H1 (cell line): ENCODE results near the gene GTF2F2. TPM values are rescaled to one million over a fixed set of nuclear protein-coding genes. Genes with fewer than 3 reads are reported as not detected.

Experiments used
- CTCF ChIA-PET: fragments of 300-600 bp; sonication (Branson Sonifier 250); formaldehyde crosslinking; loops from one replicate; lab custom pipeline; 2021; ENCODE audit not compliant: partially characterized antibody; lab: Charles Lee
- POLR2A ChIA-PET: fragments of 300-600 bp; sonication (Branson Sonifier 250); formaldehyde crosslinking; loops from one replicate; lab custom pipeline; 2021; ENCODE audit warnings: inconsistent platforms; ENCODE audit not compliant: partially characterized antibody; lab: Charles Lee
- DNase-seq, 2 experiments: peaks; one replicate each; pipeline versions ENCODE4 v3.0.0 to v3.0.0-alpha.2; 2010 to 2022; ENCODE audit warnings: low spot score in 2 of 2, low read depth in 1 of 2, mixed read lengths in 1 of 2
- FAIRE-seq: peaks from 2 replicates; lab custom pipeline; 2011; peaks lifted over from hg19 to GRCh38; lab: Jason Lieb, UNC
- H2AFZ ChIP-seq: 2 replicates; pipeline ENCODE4 v1.8.1; 2012; ENCODE audit warnings: low read length, inconsistent platforms
- H2AK5ac ChIP-seq: 2 replicates; pipeline ENCODE4 v1.6.1; 2013; ENCODE audit warnings: low read depth, low read length
- H2BK120ac ChIP-seq: replicated peaks from 2 replicates; pipeline ENCODE3; 2013; ENCODE audit warnings: low read depth, low read length, inconsistent platforms
- H2BK12ac ChIP-seq: 2 replicates; pipeline ENCODE4 v1.6.1; 2013; ENCODE audit warnings: low read depth, low read length
- H2BK15ac ChIP-seq: 2 replicates; pipeline ENCODE4 v1.6.1; 2013; ENCODE audit warnings: low read length
- H2BK20ac ChIP-seq: 2 replicates; pipeline ENCODE4 v1.6.1; 2013; ENCODE audit warnings: low read length
- H2BK5ac ChIP-seq: 2 replicates; pipeline ENCODE4 v1.6.1; 2013; ENCODE audit warnings: low read depth, low read length
- H3K14ac ChIP-seq: 2 replicates; pipeline ENCODE4 v1.6.1; 2013; ENCODE audit warnings: inconsistent platforms; ENCODE audit not compliant: insufficient read length
- H3K18ac ChIP-seq: 2 replicates; pipeline ENCODE4 v1.6.1; 2013; ENCODE audit warnings: low read length; ENCODE audit errors: extremely low read depth
- H3K23ac ChIP-seq: 2 replicates; pipeline ENCODE4 v1.6.1; 2013; ENCODE audit warnings: inconsistent platforms; ENCODE audit not compliant: insufficient read length
- H3K23me2 ChIP-seq: 2 replicates; pipeline ENCODE4 v1.6.1; 2013; ENCODE audit warnings: low read depth, low read length
- H3K27ac ChIP-seq: 2 replicates; pipeline ENCODE4 v1.6.1; 2011; ENCODE audit warnings: low read depth, low read length, inconsistent platforms
- H3K27me3 ChIP-seq, 4 experiments: replicated peaks in 1 of 4; 1 replicate in 1 of 4; 2 replicates in 3 of 4; pipeline versions ENCODE4 v1.6.1 to v1.8.1; 2011 to 2013; ENCODE audit warnings: low read length in 3 of 4, mild to moderate bottlenecking in 3 of 4, inconsistent platforms in 2 of 4, mixed read lengths in 2 of 4, moderate library complexity in 1 of 4; ENCODE audit not compliant: control insufficient read depth in 3 of 4, insufficient read depth in 3 of 4; ENCODE audit errors: extremely low read depth in 1 of 4
- H3K36me3 ChIP-seq, 4 experiments: 2 replicates each; pipeline versions ENCODE4 v1.6.1 to v1.8.1; 2011 to 2013; ENCODE audit warnings: mild to moderate bottlenecking in 4 of 4, low read length in 3 of 4, moderate library complexity in 2 of 4, control low read depth in 1 of 4, inconsistent platforms in 1 of 4; ENCODE audit not compliant: insufficient read depth in 4 of 4, control insufficient read depth in 2 of 4
- H3K4ac ChIP-seq: replicated peaks from 2 replicates; pipeline ENCODE3; 2013; ENCODE audit warnings: low read length, low read depth, mixed read lengths, inconsistent platforms; ENCODE audit not compliant: insufficient read length
- H3K4me1 ChIP-seq, 4 experiments: replicated peaks in 1 of 4; 1 replicate in 1 of 4; 2 replicates in 3 of 4; pipeline versions ENCODE4 v1.6.1 to v1.8.1; 2011 to 2013; ENCODE audit warnings: low read length in 3 of 4, inconsistent platforms in 2 of 4, mixed read lengths in 1 of 4; ENCODE audit not compliant: insufficient read depth in 4 of 4, control insufficient read depth in 3 of 4
- H3K4me2 ChIP-seq, 2 experiments: 2 replicates each; pipeline versions ENCODE4 v1.6.1 to v1.8.1; 2011 to 2013; ENCODE audit warnings: low read depth in 2 of 2, low read length in 2 of 2, control low read depth in 1 of 2, inconsistent platforms in 1 of 2, mild to moderate bottlenecking in 1 of 2; ENCODE audit not compliant: insufficient read depth in 1 of 2
- H3K4me3 ChIP-seq, 4 experiments: fragments of 200-600, 300-600 bp in 1 of 4; sonication (generic), shearing (Covaris generic), sonication (Bioruptor Twin) in 1 of 4; 2 replicates each; pipeline versions ENCODE4 v1.5.1 to v1.8.1; 2011 to 2016; ENCODE audit warnings: low read length in 4 of 4, low read depth in 3 of 4, control low read depth in 2 of 4, inconsistent platforms in 2 of 4, mild to moderate bottlenecking in 2 of 4, mixed read lengths in 1 of 4, moderate library complexity in 1 of 4; ENCODE audit not compliant: insufficient read depth in 2 of 4; ENCODE audit errors: extremely low read depth in 1 of 4
- H3K56ac ChIP-seq: replicated peaks from 2 replicates; pipeline ENCODE3; 2013; ENCODE audit warnings: low read depth, mild to moderate bottlenecking, mixed read lengths, low read length, inconsistent platforms; ENCODE audit not compliant: insufficient read length
- H3K79me1 ChIP-seq: 2 replicates; pipeline ENCODE4 v1.6.1; 2013; ENCODE audit warnings: low read depth, low read length, control low read depth
- H3K79me2 ChIP-seq, 2 experiments: 2 replicates each; pipeline versions ENCODE4 v1.6.1 to v1.8.1; 2012 to 2013; ENCODE audit warnings: low read length in 2 of 2, mild to moderate bottlenecking in 2 of 2, inconsistent platforms in 1 of 2; ENCODE audit not compliant: insufficient read depth in 2 of 2, control insufficient read depth in 1 of 2
- H3K9ac ChIP-seq, 4 experiments: replicated peaks in 1 of 4; 1 replicate in 1 of 4; 2 replicates in 3 of 4; pipeline versions ENCODE4 v1.6.1 to v1.8.1; 2011 to 2013; ENCODE audit warnings: low read depth in 3 of 4, low read length in 3 of 4, control low read depth in 2 of 4, mild to moderate bottlenecking in 2 of 4, moderate library complexity in 2 of 4, inconsistent platforms in 1 of 4; ENCODE audit errors: extremely low read depth in 1 of 4
- H3K9me3 ChIP-seq, 2 experiments: 2 replicates each; pipeline versions ENCODE4 v1.6.1 to v1.8.1; 2012 to 2013; ENCODE audit warnings: mild to moderate bottlenecking in 2 of 2, moderate library complexity in 2 of 2, control low read depth in 1 of 2, inconsistent platforms in 1 of 2, low read depth in 1 of 2, low read length in 1 of 2, mixed read lengths in 1 of 2; ENCODE audit not compliant: insufficient read depth in 2 of 2
- H4K20me1 ChIP-seq, 2 experiments: replicated peaks in 1 of 2; 2 replicates each; pipeline versions ENCODE3 to v1.8.1; 2011 to 2013; ENCODE audit warnings: inconsistent platforms in 2 of 2, low read length in 2 of 2, mild to moderate bottlenecking in 1 of 2; ENCODE audit not compliant: insufficient read depth in 2 of 2, control insufficient read depth in 1 of 2
- H4K5ac ChIP-seq: 2 replicates; pipeline ENCODE4 v1.6.1; 2013; ENCODE audit warnings: low read length, low read depth, mixed read lengths, inconsistent platforms; ENCODE audit not compliant: insufficient read length
- H4K8ac ChIP-seq: 2 replicates; pipeline ENCODE4 v1.8.0; 2013; ENCODE audit warnings: mild to moderate bottlenecking, moderate library complexity, low read length, inconsistent platforms; ENCODE audit not compliant: insufficient read depth; ENCODE audit errors: extremely low read depth
- H4K91ac ChIP-seq: replicated peaks from 2 replicates; pipeline ENCODE3; 2013; ENCODE audit warnings: low read length, mixed read lengths, inconsistent platforms; ENCODE audit not compliant: insufficient read length
- ASH2L ChIP-seq: fragments of 200-600, 300-600 bp; sonication (generic); IDR thresholded peaks from one replicate; pipeline ENCODE4 v1.7.1; 2017; ENCODE audit warnings: low read length
- CBX8 ChIP-seq: fragments of 300-800, 300-1000 bp; sonication (generic); IDR thresholded peaks from 2 replicates; pipeline ENCODE4 v1.7.1; 2016; ENCODE audit warnings: low read depth, low read length, borderline replicate concordance
- CHD1 ChIP-seq: IDR thresholded peaks from 2 replicates; pipeline ENCODE4 v1.6.1; 2012; ENCODE audit warnings: low read depth, low read length, improper control_type of control experiment
- JUND ChIP-seq: IDR thresholded peaks from 2 replicates; pipeline ENCODE4 v1.6.1; 2011; ENCODE audit warnings: mild to moderate bottlenecking, improper control_type of control experiment, low read length
- KDM5A ChIP-seq: fragments of 200-600 bp; IDR thresholded peaks from 2 replicates; pipeline ENCODE4 v1.7.1; 2012; ENCODE audit warnings: mild to moderate bottlenecking, low read length, inconsistent platforms, mixed read lengths
- MAX ChIP-seq: IDR thresholded peaks from 2 replicates; pipeline ENCODE4 v1.6.1; 2012; ENCODE audit warnings: inconsistent platforms
- SUZ12 ChIP-seq: fragments of 200-600 bp; sonication (generic); IDR thresholded peaks from 2 replicates; pipeline ENCODE4 v1.6.1; 2012; ENCODE audit warnings: mild to moderate bottlenecking, inconsistent platforms, low read length, moderate library complexity, mixed read lengths
- USF2 ChIP-seq: IDR thresholded peaks from 2 replicates; pipeline ENCODE4 v1.6.1; 2011; ENCODE audit warnings: low read length, improper control_type of control experiment
- WGBS, 2 experiments: shearing (Covaris generic) in 1 of 2; methylation state at CpG; one replicate each; pipeline versions ENCODE4 v1.1.6 to v1.1.7; 2013 to 2015; ENCODE audit warnings: low lambda C conversion rate in 2 of 2, mixed read lengths in 2 of 2, inconsistent platforms in 1 of 2, low coverage in 1 of 2, missing lambda C conversion rate in 1 of 2; ENCODE audit not compliant: insufficient replicate concordance in 2 of 2, insufficient coverage in 1 of 2, insufficient read length in 1 of 2; ENCODE audit errors: extremely low coverage in 1 of 2, missing lambda C conversion rate in 1 of 2; 5-methylcytosine and 5-hydroxymethylcytosine counted together
- polyA plus RNA-seq, 7 experiments: library from polyadenylated mRNA; depleted of rRNA in 3 of 7; stranded (reverse) in 5 of 7; unstranded in 2 of 7; fragments of >200 nt in 5 of 7; fragments of 200-250 nt in 2 of 7; gene quantifications; 1 replicate in 5 of 7; 2 replicates in 1 of 7; 4 replicates in 1 of 7; pipeline versions ENCODE4 v1.2.1 to v1.2.3, GENCODE V29; 2011 to 2013; ENCODE audit warnings: missing spikeins in 2 of 7, mixed read lengths in 2 of 7
- total RNA-seq: library from RNA; stranded (reverse); fragmentation: NEBNext Ultra II Directional; extraction: Animal tissue kit (Norgen Biotek cat#: 25700); gene quantifications from 2 replicates; pipeline ENCODE4 v1.2.1, GENCODE V29; 2021

GTF2F2 gene
- total and polyA plus RNA-seq, 2 of the 8 experiments (the other 6 are each of a cell fraction or from before 2014, with no cell fraction given), result 10.8 to 31.1 TPM

GRCh38 chr13:45218689-45219088 lies 98.4 kb downstream of the GTF2F2 start:
- ChIA-PET POLR2A (interaction anchor here (1.5 kb wide), 1 partner anchor 12 kb away, joined by 3 read pairs; no protein-coding TSS in a partner anchor), CTCF (interaction anchor here (1.0 to 1.3 kb wide), 3 partner anchors 14 to 172 kb away, joined by 3 read pairs; no protein-coding TSS in a partner anchor)
- Histone ChIP-seq H4K20me1 (no peaks in the 10 kb centered on the region), H3K36me3 (no peaks in the 10 kb centered on the region), H3K23me2 (no peaks in the 10 kb centered on the region), H2BK5ac (no peak overlapping the region), H3K4me3 (no peak overlapping the region), H3K23ac (no peak overlapping the region), H2AFZ (no peak overlapping the region), H4K8ac (no peak overlapping the region), H3K56ac (no peak overlapping the region), H3K14ac (no peak overlapping the region), H3K9ac (no peak overlapping the region), H4K91ac (no peak overlapping the region), H3K79me1 (no peaks in the 10 kb centered on the region), H3K27ac (no peak overlapping the region), H2BK20ac (no peak overlapping the region), H4K5ac (no peak overlapping the region), H2BK15ac (no peak overlapping the region), H3K18ac (no peak overlapping the region), H3K4me2 (no peak overlapping the region), H2AK5ac (no peak overlapping the region), H2BK12ac (no peak overlapping the region), H3K9me3 (no peaks in the 10 kb centered on the region), H3K4me1 (peaks cover 0 to 5% (median 4%) of the 10 kb centered on the region in 4 experiments; a peak in 5 of 7 replicates), H3K27me3 (no peaks in the 10 kb centered on the region), H3K4ac (no peak overlapping the region), H2BK120ac (no peak overlapping the region), H3K79me2 (peaks cover 0 to 8% of the 10 kb centered on the region in 2 experiments; a peak in 1 of 4 replicates)
- no peak for FAIRE-seq
- DNase-seq, result no peak
- WGBS, 2 experiments, result 74% methylated on average over 1 of the region's 1 CpG; no CpG with 5 or more reads in 1 of the 2 experiments
- TF ChIP-seq MAX (no peak), SUZ12 (no peak), KDM5A (no peak), JUND (no peak), ASH2L (no peak), CBX8 (no peak), CHD1 (no peak), USF2 (no peak)
